ENCODE data around the gene TRMT44.

TRMT44 gene, protein sequence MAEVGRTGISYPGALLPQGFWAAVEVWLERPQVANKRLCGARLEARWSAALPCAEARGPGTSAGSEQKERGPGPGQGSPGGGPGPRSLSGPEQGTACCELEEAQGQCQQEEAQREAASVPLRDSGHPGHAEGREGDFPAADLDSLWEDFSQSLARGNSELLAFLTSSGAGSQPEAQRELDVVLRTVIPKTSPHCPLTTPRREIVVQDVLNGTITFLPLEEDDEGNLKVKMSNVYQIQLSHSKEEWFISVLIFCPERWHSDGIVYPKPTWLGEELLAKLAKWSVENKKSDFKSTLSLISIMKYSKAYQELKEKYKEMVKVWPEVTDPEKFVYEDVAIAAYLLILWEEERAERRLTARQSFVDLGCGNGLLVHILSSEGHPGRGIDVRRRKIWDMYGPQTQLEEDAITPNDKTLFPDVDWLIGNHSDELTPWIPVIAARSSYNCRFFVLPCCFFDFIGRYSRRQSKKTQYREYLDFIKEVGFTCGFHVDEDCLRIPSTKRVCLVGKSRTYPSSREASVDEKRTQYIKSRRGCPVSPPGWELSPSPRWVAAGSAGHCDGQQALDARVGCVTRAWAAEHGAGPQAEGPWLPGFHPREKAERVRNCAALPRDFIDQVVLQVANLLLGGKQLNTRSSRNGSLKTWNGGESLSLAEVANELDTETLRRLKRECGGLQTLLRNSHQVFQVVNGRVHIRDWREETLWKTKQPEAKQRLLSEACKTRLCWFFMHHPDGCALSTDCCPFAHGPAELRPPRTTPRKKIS

DNA sequence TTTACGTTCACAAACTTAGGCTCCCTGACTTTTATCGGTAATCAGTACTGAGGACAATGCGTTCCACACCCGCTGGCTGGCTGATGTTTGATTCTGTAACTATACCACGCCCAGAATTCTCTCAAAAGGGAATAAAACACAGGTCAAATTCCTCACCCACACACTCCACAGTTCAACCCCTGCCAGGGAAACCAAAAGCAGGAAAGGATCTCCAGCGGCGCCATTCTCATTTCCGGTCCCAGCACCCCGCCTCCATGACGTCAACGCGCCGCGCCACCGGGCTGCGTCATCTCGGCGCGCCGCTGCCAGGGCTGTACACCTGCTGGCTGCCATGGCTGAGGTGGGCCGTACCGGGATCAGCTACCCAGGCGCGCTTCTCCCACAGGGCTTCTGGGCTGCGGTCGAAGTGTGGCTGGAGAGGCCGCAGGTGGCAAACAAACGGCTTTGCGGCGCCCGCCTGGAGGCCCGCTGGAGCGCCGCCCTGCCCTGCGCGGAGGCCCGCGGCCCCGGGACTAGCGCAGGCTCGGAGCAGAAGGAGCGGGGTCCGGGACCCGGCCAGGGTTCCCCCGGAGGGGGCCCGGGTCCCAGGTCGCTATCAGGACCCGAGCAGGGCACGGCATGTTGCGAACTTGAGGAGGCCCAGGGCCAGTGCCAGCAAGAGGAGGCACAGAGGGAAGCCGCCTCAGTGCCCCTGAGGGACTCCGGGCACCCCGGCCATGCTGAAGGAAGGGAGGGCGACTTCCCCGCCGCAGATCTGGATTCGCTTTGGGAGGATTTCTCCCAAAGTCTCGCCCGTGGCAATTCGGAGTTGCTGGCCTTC lies at the start of gene TRMT44, which contains the start of gene ACOX3:
Gene TRMT44 (plus strand): TSS at position 286 of the 820 bp plus-strand sequence. CDS start 46 bp downstream, at position 332.
Gene ACOX3 (minus strand): TSS at position 232 of the 820 bp plus-strand sequence. CDS start 24,202 bp downstream, outside the sequence.
- no peak for TF ChIP-seq PATZ1 (CRISPR knock-in tag; IDR thresholded peaks at IDR 0.05; ENCODE audit: borderline replicate concordance)
- peak; percentile 97 for TF ChIP-seq SNAI2 (CRISPR knock-in tag; IDR thresholded peaks at IDR 0.05)

DNA sequence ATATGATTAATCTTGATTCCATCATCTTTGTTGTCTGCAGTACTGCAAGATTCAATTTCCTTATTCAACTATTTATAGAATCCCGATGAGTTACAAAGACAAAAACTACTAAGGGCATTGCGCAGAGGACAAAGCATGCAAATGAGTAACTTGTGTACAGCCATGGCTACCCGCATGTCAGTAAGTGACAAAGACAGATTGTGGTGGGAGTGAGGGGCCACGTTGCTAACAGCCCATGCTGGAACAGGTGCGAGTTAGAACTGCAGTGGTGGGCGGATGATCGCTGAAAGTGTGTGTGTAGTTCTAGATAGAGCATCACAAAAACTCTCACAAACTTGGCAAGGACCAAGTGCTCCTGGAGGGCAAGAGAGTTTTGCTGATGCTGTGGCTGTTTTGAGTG lies 49.5 kb upstream of the TRMT44 start:
- TF ChIP-seq ZFP30 (CRISPR knock-in tag; IDR thresholded peaks at IDR 0.05) (no peak), ZNF8 (CRISPR knock-in tag; IDR thresholded peaks at IDR 0.05) (no peak), TCF4 (CRISPR knock-in tag; IDR thresholded peaks at IDR 0.05; ENCODE audit: borderline replicate concordance) (no peak), ARNTL (CRISPR knock-in tag; IDR thresholded peaks at IDR 0.05; ENCODE audit: borderline replicate concordance, low read depth) (no peak)
- no peak for ATAC-seq

More for the DNA sequence above, at the start of gene TRMT44, which contains the start of gene ACOX3:
- ATAC-seq, result peak; percentile 95

- no peak for ATAC-seq
Measured at GRCh38 chr4:8391972-8392371, 48.6 kb upstream of the TRMT44 start.

DNA sequence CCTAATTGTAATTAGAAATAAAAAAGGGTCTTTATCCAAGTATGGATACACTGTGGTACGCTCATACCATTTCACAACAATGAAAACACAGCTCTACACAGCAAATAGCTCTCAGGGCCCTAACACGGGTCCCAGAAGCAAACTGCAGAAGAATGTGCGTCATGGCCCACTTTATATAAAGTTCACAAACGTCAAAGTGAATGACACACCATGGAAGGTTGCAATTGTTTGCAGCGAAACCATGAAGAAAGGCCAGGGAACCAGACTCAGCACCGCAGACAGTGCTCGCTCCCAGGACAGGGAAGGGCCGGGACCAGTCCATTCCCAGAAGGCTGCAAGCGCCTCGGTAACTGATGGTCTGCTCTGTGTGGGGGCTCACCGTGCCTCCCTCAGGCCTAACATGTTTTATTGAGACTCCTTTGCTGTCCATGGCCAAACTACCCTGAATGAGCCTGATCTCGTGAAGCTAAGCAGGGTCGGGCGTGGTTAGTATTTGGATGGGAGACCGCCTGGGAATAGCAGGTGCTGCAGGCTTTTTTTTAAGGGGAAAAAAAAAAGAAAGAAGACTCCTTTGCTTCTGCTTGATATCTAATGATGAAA lies 47.9 kb upstream of the TRMT44 start:
- ATAC-seq, result no peak
- TF ChIP-seq ZNF70 (CRISPR knock-in tag; IDR thresholded peaks at IDR 0.05) (no peak), PATZ1 (CRISPR knock-in tag; IDR thresholded peaks at IDR 0.05; ENCODE audit: borderline replicate concordance) (no peak), ZFP3 (CRISPR knock-in tag; IDR thresholded peaks at IDR 0.05) (no peak), CSRNP3 (CRISPR knock-in tag; IDR thresholded peaks at IDR 0.05) (no peak), ZC3H10 (CRISPR knock-in tag; IDR thresholded peaks at IDR 0.05) (no peak)

More at GRCh38 chr4:8391972-8392371, 48.6 kb upstream of the TRMT44 start:
- TF ChIP-seq CREB5 (CRISPR knock-in tag; IDR thresholded peaks at IDR 0.05; ENCODE audit: low read depth), result no peak
- TF ChIP-seq ISL1 (CRISPR knock-in tag; IDR thresholded peaks at IDR 0.05), result no peak
- no peak for TF ChIP-seq TOX (CRISPR knock-in tag; IDR thresholded peaks at IDR 0.05; ENCODE audit: borderline replicate concordance)

- peak; percentile 98 for ATAC-seq
- TF ChIP-seq PATZ1 (CRISPR knock-in tag; IDR thresholded peaks at IDR 0.05; ENCODE audit: borderline replicate concordance) (no peak), TCF4 (CRISPR knock-in tag; IDR thresholded peaks at IDR 0.05; ENCODE audit: borderline replicate concordance) (peak; percentile 48; the same call in 1 of the 2 replicates), GLIS3 (CRISPR knock-in tag; IDR thresholded peaks at IDR 0.05) (no peak), ZNF565 (CRISPR knock-in tag; conservative IDR thresholded peaks at IDR 0.05; ENCODE audit: low read depth) (no peak), ESRRG (CRISPR knock-in tag; IDR thresholded peaks at IDR 0.05) (no peak), ZFP3 (CRISPR knock-in tag; IDR thresholded peaks at IDR 0.05) (no peak)
- TF ChIP-seq, protein P1, sequence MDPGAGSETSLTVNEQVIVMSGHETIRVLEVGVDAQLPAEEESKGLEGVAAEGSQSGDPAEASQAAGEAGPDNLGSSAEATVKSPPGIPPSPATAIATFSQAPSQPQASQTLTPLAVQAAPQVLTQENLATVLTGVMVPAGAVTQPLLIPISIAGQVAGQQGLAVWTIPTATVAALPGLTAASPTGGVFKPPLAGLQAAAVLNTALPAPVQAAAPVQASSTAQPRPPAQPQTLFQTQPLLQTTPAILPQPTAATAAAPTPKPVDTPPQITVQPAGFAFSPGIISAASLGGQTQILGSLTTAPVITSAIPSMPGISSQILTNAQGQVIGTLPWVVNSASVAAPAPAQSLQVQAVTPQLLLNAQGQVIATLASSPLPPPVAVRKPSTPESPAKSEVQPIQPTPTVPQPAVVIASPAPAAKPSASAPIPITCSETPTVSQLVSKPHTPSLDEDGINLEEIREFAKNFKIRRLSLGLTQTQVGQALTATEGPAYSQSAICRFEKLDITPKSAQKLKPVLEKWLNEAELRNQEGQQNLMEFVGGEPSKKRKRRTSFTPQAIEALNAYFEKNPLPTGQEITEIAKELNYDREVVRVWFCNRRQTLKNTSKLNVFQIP (CRISPR knock-in tag; IDR thresholded peaks at IDR 0.05; ENCODE audit: borderline replicate concordance, low read depth), result no peak
Measured at GRCh38 chr4:8393593-8394038, 47.0 kb upstream of the TRMT44 start.
